HL-60 (cell line): ENCODE measurements around the gene ZMAT5.

Experiments used
- CTCF ChIP-seq: IDR thresholded peaks from one replicate; pipeline ENCODE4 v1.5.1; 2011; ENCODE audit warnings: low read length, control low read depth, inconsistent platforms; ENCODE audit not compliant: insufficient read depth
- GABPA ChIP-seq: IDR thresholded peaks from 2 replicates; pipeline ENCODE4 v1.6.1; 2012; ENCODE audit warnings: low read depth
- POLR2AphosphoS5 ChIP-seq: IDR thresholded peaks from 2 replicates; pipeline ENCODE4 v1.6.1; 2012; ENCODE audit warnings: low read depth
- SPI1 ChIP-seq: IDR thresholded peaks from 2 replicates; pipeline ENCODE4 v1.6.1; 2012; ENCODE audit warnings: low read depth, mild to moderate bottlenecking, borderline replicate concordance
- TF ChIP-seq, protein P1 (sequence below): IDR thresholded peaks from 2 replicates; pipeline ENCODE4 v1.6.1; 2012; ENCODE audit warnings: low read depth; ENCODE audit not compliant: insufficient replicate concordance

- TF ChIP-seq POLR2AphosphoS5: no peak
- no peak for TF ChIP-seq CTCF
- TF ChIP-seq, protein P1, sequence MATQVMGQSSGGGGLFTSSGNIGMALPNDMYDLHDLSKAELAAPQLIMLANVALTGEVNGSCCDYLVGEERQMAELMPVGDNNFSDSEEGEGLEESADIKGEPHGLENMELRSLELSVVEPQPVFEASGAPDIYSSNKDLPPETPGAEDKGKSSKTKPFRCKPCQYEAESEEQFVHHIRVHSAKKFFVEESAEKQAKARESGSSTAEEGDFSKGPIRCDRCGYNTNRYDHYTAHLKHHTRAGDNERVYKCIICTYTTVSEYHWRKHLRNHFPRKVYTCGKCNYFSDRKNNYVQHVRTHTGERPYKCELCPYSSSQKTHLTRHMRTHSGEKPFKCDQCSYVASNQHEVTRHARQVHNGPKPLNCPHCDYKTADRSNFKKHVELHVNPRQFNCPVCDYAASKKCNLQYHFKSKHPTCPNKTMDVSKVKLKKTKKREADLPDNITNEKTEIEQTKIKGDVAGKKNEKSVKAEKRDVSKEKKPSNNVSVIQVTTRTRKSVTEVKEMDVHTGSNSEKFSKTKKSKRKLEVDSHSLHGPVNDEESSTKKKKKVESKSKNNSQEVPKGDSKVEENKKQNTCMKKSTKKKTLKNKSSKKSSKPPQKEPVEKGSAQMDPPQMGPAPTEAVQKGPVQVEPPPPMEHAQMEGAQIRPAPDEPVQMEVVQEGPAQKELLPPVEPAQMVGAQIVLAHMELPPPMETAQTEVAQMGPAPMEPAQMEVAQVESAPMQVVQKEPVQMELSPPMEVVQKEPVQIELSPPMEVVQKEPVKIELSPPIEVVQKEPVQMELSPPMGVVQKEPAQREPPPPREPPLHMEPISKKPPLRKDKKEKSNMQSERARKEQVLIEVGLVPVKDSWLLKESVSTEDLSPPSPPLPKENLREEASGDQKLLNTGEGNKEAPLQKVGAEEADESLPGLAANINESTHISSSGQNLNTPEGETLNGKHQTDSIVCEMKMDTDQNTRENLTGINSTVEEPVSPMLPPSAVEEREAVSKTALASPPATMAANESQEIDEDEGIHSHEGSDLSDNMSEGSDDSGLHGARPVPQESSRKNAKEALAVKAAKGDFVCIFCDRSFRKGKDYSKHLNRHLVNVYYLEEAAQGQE: no peak
- TF ChIP-seq GABPA: no peak
- TF ChIP-seq SPI1: no peak
These were observed 39.7 kb downstream of the ZMAT5 start for GRCh38 chr22:29727131-29727523.
